ES-I3 (cell line): ENCODE data around the gene MYO16.
"Not testable (repeated sequence)": the region's sequence is repeated elsewhere in the genome, so short reads cannot be mapped to it uniquely, and the experiment has no call there.

Source experiments
- H3K36me3 ChIP-seq: 2 replicates; pipeline ENCODE4 v1.6.1; 2013; ENCODE audit warnings: mild to moderate bottlenecking, low read length, control low read depth, moderate library complexity; ENCODE audit not compliant: insufficient read depth
- H3K4me1 ChIP-seq: 2 replicates; pipeline ENCODE4 v1.6.1; 2013; ENCODE audit warnings: mild to moderate bottlenecking, control low read depth, low read length; ENCODE audit not compliant: insufficient read depth
- H3K9ac ChIP-seq: 2 replicates; pipeline ENCODE4 v1.6.1; 2013; ENCODE audit warnings: low read depth, mild to moderate bottlenecking, low read length, moderate library complexity
- H3K9me3 ChIP-seq: 2 replicates; pipeline ENCODE4 v1.6.1; 2013; ENCODE audit warnings: mild to moderate bottlenecking, low read length, moderate library complexity; ENCODE audit not compliant: control insufficient read depth, insufficient read depth

Gene MYO16

GRCh38 chr13:109209526-109209925 is 580.1 kb downstream of the MYO16 start:
- H3K9ac ChIP-seq = no peak overlapping the region
- H3K36me3 ChIP-seq = no peaks in the 10 kb centered on the region
- H3K4me1 ChIP-seq = peaks cover 7% of the 10 kb centered on the region
- H3K9me3 ChIP-seq = no peaks in the 10 kb centered on the region

GRCh38 chr13:109211616-109212015 is 582.2 kb downstream of the MYO16 start:
- Histone ChIP-seq H3K4me1 (peaks cover 7% of the 10 kb centered on the region), H3K36me3 (no peaks in the 10 kb centered on the region)

GRCh38 chr13:109212650-109213049 is 583.2 kb downstream of the MYO16 start:
- Histone ChIP-seq H3K9ac (no peak overlapping the region), H3K36me3 (no peaks in the 10 kb centered on the region), H3K4me1 (peaks cover 7% of the 10 kb centered on the region), H3K9me3 (no peaks in the 10 kb centered on the region)

More at GRCh38 chr13:109211616-109212015, 582.2 kb downstream of the MYO16 start:
- Histone ChIP-seq H3K9ac (no peak overlapping the region), H3K9me3 (no peaks in the 10 kb centered on the region)

- no peak overlapping the region for H3K9ac ChIP-seq
- no peaks in the 10 kb centered on the region for H3K36me3 ChIP-seq
- no peaks in the 10 kb centered on the region for H3K9me3 ChIP-seq
Observed at GRCh38 chr13:109213714-109214113, 584.3 kb downstream of the MYO16 start.

GRCh38 chr13:109214393-109214792 is 585.0 kb downstream of the MYO16 start:
- H3K4me1 ChIP-seq = peaks cover 7% of the 10 kb centered on the region
- H3K9ac ChIP-seq = no peak overlapping the region
- no peaks in the 10 kb centered on the region for H3K36me3 ChIP-seq
- no peaks in the 10 kb centered on the region for H3K9me3 ChIP-seq

More at GRCh38 chr13:109213714-109214113, 584.3 kb downstream of the MYO16 start:
- peaks cover 7% of the 10 kb centered on the region for H3K4me1 ChIP-seq

- peaks cover 7% of the 10 kb centered on the region for H3K4me1 ChIP-seq
- H3K9ac ChIP-seq = no peak overlapping the region
- H3K36me3 ChIP-seq = no peaks in the 10 kb centered on the region
- H3K9me3 ChIP-seq = no peaks in the 10 kb centered on the region
Observed at GRCh38 chr13:109215377-109215776, 586.0 kb downstream of the MYO16 start.

- H3K9me3 ChIP-seq, H3K4me1 ChIP-seq, H3K9ac ChIP-seq, H3K36me3 ChIP-seq: not testable (repeated sequence)
Observed at GRCh38 chr13:109217510-109217909, 588.1 kb downstream of the MYO16 start.

- Histone ChIP-seq H3K36me3 (no peaks in the 10 kb centered on the region; the same call in 1 of the 2 replicates), H3K4me1 (no peaks in the 10 kb centered on the region), H3K9me3 (no peaks in the 10 kb centered on the region), H3K9ac (no peak overlapping the region)
Observed at GRCh38 chr13:109220631-109221030, 591.2 kb downstream of the MYO16 start.

- Histone ChIP-seq H3K9ac (no peak overlapping the region), H3K4me1 (no peaks in the 10 kb centered on the region), H3K9me3 (no peaks in the 10 kb centered on the region; the same call in 1 of the 2 replicates), H3K36me3 (peaks cover 11% of the 10 kb centered on the region; the same call in 1 of the 2 replicates)
Observed at GRCh38 chr13:109224033-109224432, 594.6 kb downstream of the MYO16 start.

- H3K9me3 ChIP-seq = peaks cover 5% of the 10 kb centered on the region; the same call in 1 of the 2 replicates
- H3K36me3 ChIP-seq = peaks cover 11% of the 10 kb centered on the region; the same call in 1 of the 2 replicates
- no peak overlapping the region for H3K9ac ChIP-seq
- H3K4me1 ChIP-seq = no peaks in the 10 kb centered on the region
Observed at GRCh38 chr13:109226631-109227030, 597.2 kb downstream of the MYO16 start.

- Histone ChIP-seq H3K9ac (no peak overlapping the region), H3K9me3 (peaks cover 5% of the 10 kb centered on the region; the same call in 1 of the 2 replicates), H3K4me1 (no peaks in the 10 kb centered on the region), H3K36me3 (peaks cover 11% of the 10 kb centered on the region)
Observed at GRCh38 chr13:109227344-109227940, 598.0 kb downstream of the MYO16 start.

- Histone ChIP-seq H3K4me1 (no peaks in the 10 kb centered on the region), H3K9me3 (peaks cover 5% of the 10 kb centered on the region; the same call in 1 of the 2 replicates), H3K36me3 (peaks cover 11% of the 10 kb centered on the region), H3K9ac (no peak overlapping the region)
Observed at GRCh38 chr13:109228211-109228610, 598.8 kb downstream of the MYO16 start.

GRCh38 chr13:109231888-109232287 is 602.5 kb downstream of the MYO16 start:
- Histone ChIP-seq H3K9me3 (peaks cover 5% of the 10 kb centered on the region; the same call in 1 of the 2 replicates), H3K9ac (no peak overlapping the region), H3K36me3 (peaks cover 5% of the 10 kb centered on the region), H3K4me1 (no peaks in the 10 kb centered on the region)

GRCh38 chr13:109233293-109233692 is 603.9 kb downstream of the MYO16 start:
- Histone ChIP-seq H3K9ac (no peak overlapping the region), H3K9me3 (peaks cover 5% of the 10 kb centered on the region; the same call in 1 of the 2 replicates), H3K4me1 (no peaks in the 10 kb centered on the region), H3K36me3 (no peaks in the 10 kb centered on the region; the same call in 1 of the 2 replicates)

GRCh38 chr13:109235901-109236300 is 606.5 kb downstream of the MYO16 start:
- Histone ChIP-seq H3K9ac (no peak overlapping the region), H3K9me3 (no peaks in the 10 kb centered on the region), H3K36me3 (no peaks in the 10 kb centered on the region; the same call in 1 of the 2 replicates), H3K4me1 (no peaks in the 10 kb centered on the region)
